NCI-H2029 treated with DMSO at 0.1 percent for 48 hours (cell line): ENCODE results near the gene FGFR4.

ENCODE experiments used
- DNase-seq: peaks from one replicate; lab custom pipeline; 2025; lab: John Stamatoyannopoulos, UW

FGFR4 gene

GRCh38 chr5:177085985-177086653, 596 bp upstream of the FGFR4 start:
- no peak for DNase-seq

GRCh38 chr5:177087398-177088005, 787 bp downstream of the FGFR4 start:
- no peak for DNase-seq

- no peak for DNase-seq
Measured at GRCh38 chr5:177089127-177089526, 2.4 kb downstream of the FGFR4 start.

- DNase-seq, result no peak
Measured at GRCh38 chr5:177089825-177090641, 3.3 kb downstream of the FGFR4 start.

- DNase-seq, result no peak
Measured at GRCh38 chr5:177090813-177091212, 4.1 kb downstream of the FGFR4 start.

GRCh38 chr5:177091232-177091631, 4.5 kb downstream of the FGFR4 start:
- DNase-seq, result no peak

- no peak for DNase-seq
Measured at GRCh38 chr5:177092178-177093081, 5.7 kb downstream of the FGFR4 start.

- DNase-seq, result no peak
Measured at GRCh38 chr5:177093082-177093712, 6.5 kb downstream of the FGFR4 start.

GRCh38 chr5:177093803-177094202, 7.1 kb downstream of the FGFR4 start:
- DNase-seq, result no peak

- no peak for DNase-seq
Measured at GRCh38 chr5:177094224-177095087, 7.7 kb downstream of the FGFR4 start.

GRCh38 chr5:177095088-177095669, 8.5 kb downstream of the FGFR4 start:
- no peak for DNase-seq

- no peak for DNase-seq
Measured at GRCh38 chr5:177096162-177097015, 9.7 kb downstream of the FGFR4 start.

- DNase-seq, result no peak
Measured at GRCh38 chr5:177097016-177097985, 10.6 kb downstream of the FGFR4 start.

- DNase-seq, result no peak
Measured at GRCh38 chr5:177098120-177098469, 11.4 kb downstream of the FGFR4 start.

GRCh38 chr5:177098470-177099141, 11.9 kb downstream of the FGFR4 start:
- DNase-seq, result no peak

GRCh38 chr5:177099422-177100093, 12.8 kb downstream of the FGFR4 start:
- DNase-seq, result no peak

GRCh38 chr5:177100714-177101121, 14.0 kb downstream of the FGFR4 start:
- no peak for DNase-seq
